Endothelial cell of umbilical vein (primary cell): ENCODE results near the gene ZNF598. TPM values are rescaled to one million over a fixed set of nuclear protein-coding genes. Genes with fewer than 3 reads are reported as not detected.

Experiments used
- BruUV-seq: library from RNA; stranded (reverse); fragments of 400-500 nt; replicated peaks from 2 replicates; lab custom pipeline; 2021; lab: Mats Ljungman, UMichigan
- CTCF ChIA-PET: fragments of 300-600, 350-600 bp; sonication (Branson Sonifier 250); formaldehyde crosslinking; loops from one replicate; lab custom pipeline; 2021; ENCODE audit warnings: antibody characterized with exemption, inconsistent platforms; lab: Charles Lee
- POLR2A ChIA-PET: fragments of 300-600, 350-600 bp; sonication (Branson Sonifier 250); formaldehyde crosslinking; loops from one replicate; lab custom pipeline; 2021; ENCODE audit warnings: antibody characterized with exemption, inconsistent platforms; lab: Charles Lee
- DNase-seq: peaks from one replicate; pipeline ENCODE4 v3.0.0-alpha.2; 2011; ENCODE audit warnings: low read depth, low spot score
- FAIRE-seq: peaks from 2 replicates; lab custom pipeline; 2011; peaks lifted over from hg19 to GRCh38; lab: Jason Lieb, UNC
- H2AFZ ChIP-seq: 2 replicates; pipeline ENCODE4 v1.6.0; 2012; ENCODE audit warnings: low read depth, low read length, control low read depth, inconsistent platforms
- H3K27ac ChIP-seq: 2 replicates; pipeline ENCODE4 v1.5.1; 2011; ENCODE audit warnings: low read depth, mild to moderate bottlenecking, control low read depth, low read length, moderate library complexity; ENCODE audit not compliant: insufficient read depth
- H3K27me3 ChIP-seq, 2 experiments: 2 replicates each; pipeline versions ENCODE4 v1.6.0 to v1.6.1; 2011; ENCODE audit warnings: low read length in 2 of 2, mixed read lengths in 1 of 2; ENCODE audit not compliant: control insufficient read depth in 2 of 2, insufficient read depth in 2 of 2
- H3K36me3 ChIP-seq, 2 experiments: 2 replicates in 1 of 2; 3 replicates in 1 of 2; pipeline ENCODE4 v1.5.1; 2011; ENCODE audit warnings: low read length in 2 of 2, mild to moderate bottlenecking in 1 of 2, moderate library complexity in 1 of 2; ENCODE audit not compliant: control insufficient read depth in 2 of 2, insufficient read depth in 2 of 2; ENCODE audit errors: extremely low read depth in 1 of 2
- H3K4me1 ChIP-seq: 3 replicates; pipeline ENCODE4 v1.5.1; 2011; ENCODE audit warnings: mild to moderate bottlenecking, low read length; ENCODE audit not compliant: control insufficient read depth, insufficient read depth; ENCODE audit errors: extremely low read depth
- H3K4me2 ChIP-seq: 2 replicates; pipeline ENCODE4 v1.6.1; 2011; ENCODE audit warnings: low read length, control low read depth, mixed read lengths; ENCODE audit not compliant: insufficient read depth
- H3K4me3 ChIP-seq, 3 experiments: fragments of 200-600 bp in 1 of 3; sonication (generic), shearing (Covaris generic) in 1 of 3; replicated peaks in 1 of 3; 2 replicates each; pipeline ENCODE4 v1.5.1; 2011 to 2016; ENCODE audit warnings: control low read depth in 3 of 3, low read length in 3 of 3, mild to moderate bottlenecking in 2 of 3, inconsistent platforms in 1 of 3, low read depth in 1 of 3, moderate library complexity in 1 of 3; ENCODE audit not compliant: insufficient read depth in 1 of 3
- H3K79me2 ChIP-seq: 2 replicates; pipeline ENCODE4 v1.6.0; 2012; ENCODE audit warnings: low read length, inconsistent platforms; ENCODE audit not compliant: control insufficient read depth, insufficient read depth
- H3K9ac ChIP-seq: replicated peaks from 2 replicates; pipeline ENCODE3; 2011; ENCODE audit warnings: low read length, control low read depth; ENCODE audit not compliant: insufficient read depth; ENCODE audit errors: extremely low read depth
- H3K9me1 ChIP-seq: replicated peaks from 3 replicates; pipeline ENCODE4 v1.6.0; 2011; ENCODE audit warnings: mild to moderate bottlenecking, low read length; ENCODE audit not compliant: control insufficient read depth, insufficient read depth; ENCODE audit errors: extremely low read depth
- H3K9me3 ChIP-seq: replicated peaks from 2 replicates; pipeline ENCODE4 v1.5.1; 2012; ENCODE audit warnings: low read length, inconsistent platforms; ENCODE audit not compliant: control insufficient read depth, insufficient read depth
- H4K20me1 ChIP-seq: replicated peaks from 2 replicates; pipeline ENCODE3; 2011; ENCODE audit warnings: mild to moderate bottlenecking, low read length; ENCODE audit not compliant: control insufficient read depth, insufficient read depth; ENCODE audit errors: extremely low read depth
- CTCF ChIP-seq, 2 donors: IDR thresholded peaks; 1 replicate in 1 of 2; 2 replicates in 1 of 2; pipeline ENCODE4 v1.5.1; 2011; ENCODE audit warnings: low read length in 2 of 2, mild to moderate bottlenecking in 2 of 2, moderate library complexity in 2 of 2, control low read depth in 1 of 2, inconsistent platforms in 1 of 2, low read depth in 1 of 2; ENCODE audit not compliant: insufficient read depth in 1 of 2; ENCODE audit errors: extremely low read depth in 1 of 2
- EZH2 ChIP-seq: IDR thresholded peaks from 2 replicates; pipeline ENCODE4 v1.6.1; 2012; ENCODE audit warnings: borderline replicate concordance, low read depth, mild to moderate bottlenecking, moderate library complexity, low read length, inconsistent platforms; ENCODE audit not compliant: severe bottlenecking
- FOS ChIP-seq: IDR thresholded peaks from 2 replicates; pipeline ENCODE4 v1.6.1; 2011; ENCODE audit warnings: mild to moderate bottlenecking, low read length, moderate library complexity, borderline replicate concordance; ENCODE audit not compliant: insufficient read depth
- GATA2 ChIP-seq: IDR thresholded peaks from 2 replicates; pipeline ENCODE4 v1.7.0; 2011; ENCODE audit warnings: low read depth, mild to moderate bottlenecking, moderate library complexity, mixed read lengths, low read length; ENCODE audit not compliant: insufficient read length, insufficient read depth
- JUN ChIP-seq: IDR thresholded peaks from 2 replicates; pipeline ENCODE4 v1.6.1; 2011; ENCODE audit warnings: borderline replicate concordance, low read depth; ENCODE audit not compliant: insufficient read length, insufficient read depth
- MAX ChIP-seq: IDR thresholded peaks from 2 replicates; pipeline ENCODE4 v1.6.1; 2011; ENCODE audit not compliant: insufficient read depth, insufficient read length
- MYC ChIP-seq: IDR thresholded peaks from one replicate; pipeline ENCODE4 v1.6.1; 2011; ENCODE audit warnings: mild to moderate bottlenecking, low read depth, low read length
- POLR2A ChIP-seq: IDR thresholded peaks from 2 replicates; pipeline ENCODE4 v1.6.1; 2012; ENCODE audit warnings: low read depth, mild to moderate bottlenecking, control low read depth, low read length
- POLR2AphosphoS5 ChIP-seq: IDR thresholded peaks from 2 replicates; pipeline ENCODE4 v1.6.1; 2012; ENCODE audit warnings: low read depth, mild to moderate bottlenecking, control low read depth, low read length, moderate library complexity; ENCODE audit not compliant: insufficient read depth
- dilution Hi-C: fragments of 300-500 bp; cut with MboI; formaldehyde crosslinking; loops from one replicate; pipeline ENCODE4 v1.15.0; 2019; ENCODE audit warnings: low sequenced_read_pairs; ENCODE audit not compliant: extremely low pct_ligation_motif_present
- intact Hi-C: fragments of 100-400 bp; cut with micrococcal nuclease; formaldehyde crosslinking; loops from one replicate; pipeline ENCODE4 v1.10.0; 2022
- polyA plus RNA-seq, 4 experiments: library from polyadenylated mRNA; depleted of rRNA in 3 of 4; stranded (reverse) in 3 of 4; unstranded in 1 of 4; fragments of >200 nt; gene quantifications; 2 replicates each; pipeline versions ENCODE4 v1.2.1 to v1.2.3, GENCODE V29; 2011 to 2012; ENCODE audit warnings: missing spikeins in 1 of 4
- total RNA-seq: library from RNA; stranded (reverse); gene quantifications from 2 replicates; pipeline ENCODE4 v1.2.3, GENCODE V29; 2021

The ZNF598 gene
- total and polyA plus RNA-seq, 2 donors (not counting 3 experiments of a cell fraction or from before 2014, with no cell fraction given) = 43.3 to 67.0 TPM

GRCh38 chr16:2001035-2001434 lies 8.6 kb downstream of the ZNF598 start:
- POLR2A ChIA-PET = no interaction called here
- TF ChIP-seq GATA2 = no peak
- Histone ChIP-seq H3K4me1 (peaks cover 18% of the 10 kb centered on the region), H3K79me2 (peaks cover 34% of the 10 kb centered on the region), H3K27me3 (no peaks in the 10 kb centered on the region), H3K4me2 (no peak overlapping the region), H3K9me1 (no peaks in the 10 kb centered on the region), H3K9ac (no peak overlapping the region), H3K36me3 (peaks cover 0 to 53% of the 10 kb centered on the region in 2 experiments), H3K9me3 (no peaks in the 10 kb centered on the region), H3K27ac (no peak overlapping the region), H3K4me3 (no peak overlapping the region), H4K20me1 (no peaks in the 10 kb centered on the region), H2AFZ (no peak overlapping the region)
- intact Hi-C loops = no loop called here
- CTCF ChIA-PET = interaction anchor here (1.9 kb wide), 1 partner anchor 140 kb away, joined by 12 read pairs; no protein-coding TSS in a partner anchor
- dilution Hi-C loops = no loop called here
- FAIRE-seq = no peak
- BruUV-seq = no TSS peak
- no peak for DNase-seq

GRCh38 chr16:1999866-2000514 lies 9.6 kb downstream of the ZNF598 start:
- dilution Hi-C loops (no loop called here), intact Hi-C loops (no loop called here)
- no peaks in the 10 kb centered on the region for H3K9me3 ChIP-seq
- ChIA-PET CTCF (interaction anchor here (1.9 kb wide), 1 partner anchor 141 kb away, joined by 12 read pairs; no protein-coding TSS in a partner anchor), POLR2A (interaction anchor here (0.6 kb wide), 1 partner anchor 21 kb away, joined by 8 read pairs; no protein-coding TSS in a partner anchor)
- H3K9ac ChIP-seq = no peak overlapping the region
- H3K9me1 ChIP-seq = no peaks in the 10 kb centered on the region
- H3K36me3 ChIP-seq = peaks cover 0 to 53% of the 10 kb centered on the region in 2 experiments
- TF ChIP-seq GATA2 (no peak), EZH2 (no peak), MYC (no peak), FOS (no peak), CTCF (IDR thresholded peaks at IDR 0.05; ENCODE audit: extremely low read depth in 1 of 2, insufficient read depth in 1 of 2, low read depth in 1 of 2, low read length in 2 of 2) (no peak), POLR2AphosphoS5 (no peak), POLR2A (no peak), MAX (no peak), JUN (no peak)
- no peaks in the 10 kb centered on the region for H3K27me3 ChIP-seq
- no peaks in the 10 kb centered on the region for H4K20me1 ChIP-seq
- H3K4me3 ChIP-seq = no peak overlapping the region
- no TSS peak for BruUV-seq
- no peak overlapping the region for H3K4me2 ChIP-seq
- peaks cover 24% of the 10 kb centered on the region for H3K79me2 ChIP-seq
- no peak overlapping the region for H3K27ac ChIP-seq
- H3K4me1 ChIP-seq = peaks cover 8% of the 10 kb centered on the region
- H2AFZ ChIP-seq = no peak overlapping the region
- DNase-seq = no peak
- FAIRE-seq = no peak
